K562 (cell line): ENCODE measurements around the gene PRRX1. TPM values are rescaled to one million over a fixed set of nuclear protein-coding genes. Genes with fewer than 3 reads are reported as not detected.

Source experiments
- ATAC-seq: fragments of 200-7000 bp; cut with Tn5 transposase; 3 replicates; pipeline ENCODE4 v1.9.1; 2020; ENCODE audit warnings: moderate library complexity
- BruUV-seq: library from RNA; stranded (reverse); fragments of 400-500 nt; replicated peaks from 2 replicates; lab custom pipeline; 2021; lab: Mats Ljungman, UMichigan
- CTCF ChIA-PET: fragments of 300-600 bp; formaldehyde crosslinking; extraction: SDS; loops from one replicate; lab custom pipeline; 2021; ENCODE audit warnings: low intra/inter-chr PET ratio; lab: Yijun Ruan, JAX
- POLR2A ChIA-PET: fragments of 300-600, 350-650 bp; sonication (Branson Sonifier 250); formaldehyde crosslinking; extraction: SDS; loops from one replicate; lab custom pipeline; 2021; ENCODE audit warnings: antibody characterized with exemption, inconsistent platforms; lab: Yijun Ruan, JAX
- DNase-seq, 4 experiments: peaks; one replicate each; pipeline versions ENCODE4 v3.0.0 to v3.0.0-alpha.2; 2011 to 2018; ENCODE audit warnings: low spot score in 3 of 4, mixed read lengths in 3 of 4; ENCODE audit errors: extremely low read depth in 1 of 4
- FAIRE-seq: peaks from 2 replicates; lab custom pipeline; 2011; peaks lifted over from hg19 to GRCh38; lab: Jason Lieb, UNC
- H2AFZ ChIP-seq: 2 replicates; pipeline ENCODE4 v1.6.0; 2011; ENCODE audit warnings: low read depth, low read length, control low read depth, inconsistent platforms
- H3K27ac ChIP-seq: fragments of 200-600 bp; 3 replicates; pipeline ENCODE4 v1.8.0; 2011; ENCODE audit warnings: low read depth, mild to moderate bottlenecking, control low read depth, inconsistent platforms, low read length, moderate library complexity, mixed read lengths; ENCODE audit errors: extremely low read depth
- H3K27me3 ChIP-seq, 2 experiments: fragments of 300-600 bp in 1 of 2; 2 replicates in 1 of 2; 3 replicates in 1 of 2; pipeline versions ENCODE4 v1.6.0 to v1.8.0; 2011; ENCODE audit warnings: inconsistent platforms in 2 of 2, low read length in 2 of 2, mild to moderate bottlenecking in 1 of 2, mixed read lengths in 1 of 2, moderate library complexity in 1 of 2; ENCODE audit not compliant: control insufficient read depth in 2 of 2, insufficient read depth in 2 of 2
- H3K36me3 ChIP-seq: fragments of 300-600 bp; 3 replicates; pipeline ENCODE4 v1.8.0; 2011; ENCODE audit warnings: mild to moderate bottlenecking, low read length, inconsistent platforms; ENCODE audit not compliant: control insufficient read depth, insufficient read depth
- H3K4me1 ChIP-seq, 2 experiments: fragments of 200-600 bp in 1 of 2; replicated peaks in 1 of 2; 2 replicates in 1 of 2; 3 replicates in 1 of 2; pipeline versions ENCODE4 v1.5.1 to v1.8.0; 2011; ENCODE audit warnings: inconsistent platforms in 2 of 2, low read length in 2 of 2, mild to moderate bottlenecking in 1 of 2, mixed read lengths in 1 of 2, moderate library complexity in 1 of 2; ENCODE audit not compliant: control insufficient read depth in 2 of 2, insufficient read depth in 2 of 2
- H3K4me2 ChIP-seq: 2 replicates; pipeline ENCODE4 v1.6.1; 2011; ENCODE audit warnings: low read length, control low read depth, inconsistent platforms, mixed read lengths; ENCODE audit not compliant: insufficient read depth
- H3K4me3 ChIP-seq: fragments of 200-600 bp; sonication (generic), shearing (Covaris generic); 2 replicates; pipeline ENCODE4 v1.5.1; 2016; ENCODE audit warnings: control low read depth, inconsistent platforms
- H3K79me2 ChIP-seq: fragments of 200-600 bp; 3 replicates; pipeline ENCODE4 v1.8.0; 2011; ENCODE audit warnings: low read length, inconsistent platforms; ENCODE audit not compliant: control insufficient read depth, insufficient read depth
- H3K9ac ChIP-seq, 2 experiments: 2 replicates each; pipeline versions ENCODE4 v1.6.0 to v1.6.1; 2011; ENCODE audit warnings: low read depth in 2 of 2, low read length in 2 of 2, control low read depth in 1 of 2, inconsistent platforms in 1 of 2, mild to moderate bottlenecking in 1 of 2, mixed read lengths in 1 of 2; ENCODE audit not compliant: insufficient read depth in 1 of 2
- H3K9me1 ChIP-seq: one replicate; pipeline ENCODE4 v1.6.0; 2011; ENCODE audit warnings: inconsistent platforms, mild to moderate bottlenecking, low read length, moderate library complexity; ENCODE audit not compliant: control insufficient read depth, insufficient read depth
- H3K9me3 ChIP-seq: replicated peaks from 2 replicates; pipeline ENCODE4 v1.5.1; 2011; ENCODE audit warnings: low read depth, low read length, inconsistent platforms; ENCODE audit not compliant: control insufficient read depth, insufficient read depth
- H4K20me1 ChIP-seq: replicated peaks from 2 replicates; pipeline ENCODE4 v1.6.1; 2011; ENCODE audit warnings: low read length, inconsistent platforms, mixed read lengths; ENCODE audit not compliant: control insufficient read depth, insufficient read depth
- CUX1 ChIP-seq: fragments of 200-800 bp; sonication (Bioruptor generic); IDR thresholded peaks from 2 replicates; pipeline ENCODE4 v1.6.1; 2016; ENCODE audit warnings: missing genetic modification characterization, missing compliant biosample characterization
- DMBX1 ChIP-seq: fragments of 250-450 bp; sonication (Bioruptor Pico); IDR thresholded peaks from 2 replicates; pipeline ENCODE4 v1.8.0; 2022; ENCODE audit warnings: inconsistent platforms, mild to moderate bottlenecking, moderate library complexity, borderline replicate concordance
- E2F4 ChIP-seq: sonication (generic); formaldehyde crosslinking; IDR thresholded peaks from 2 replicates; pipeline ENCODE4 v1.8.0; 2022; ENCODE audit warnings: mild to moderate bottlenecking, low read depth, missing genetic modification reagents
- ETV1 ChIP-seq: fragments of 450-650 bp; conservative IDR thresholded peaks from 2 replicates; pipeline ENCODE4 v1.6.1; 2016; ENCODE audit warnings: missing genetic modification characterization, control low read depth, low read depth, missing compliant biosample characterization
- MAX ChIP-seq: sonication (generic); formaldehyde crosslinking; IDR thresholded peaks from 2 replicates; pipeline ENCODE4 v1.9.0; 2022; ENCODE audit warnings: mild to moderate bottlenecking, missing genetic modification reagents
- PTRF ChIP-seq: fragments of 450-650 bp; IDR thresholded peaks from 2 replicates; pipeline ENCODE4 v1.6.1; 2016; ENCODE audit warnings: mild to moderate bottlenecking, missing genetic modification characterization, missing compliant biosample characterization
- RBBP5 ChIP-seq: fragments of 200-600 bp; sonication (generic); IDR thresholded peaks from 2 replicates; pipeline ENCODE4 v1.6.1; 2012; ENCODE audit warnings: borderline replicate concordance, mild to moderate bottlenecking, low read length, control low read depth, inconsistent platforms; ENCODE audit not compliant: insufficient read depth, poor library complexity, severe bottlenecking
- SIRT6 ChIP-seq: IDR thresholded peaks from one replicate; pipeline ENCODE4 v1.6.1; 2012; ENCODE audit warnings: low read depth, mild to moderate bottlenecking, control low read depth, inconsistent platforms, low read length, moderate library complexity
- SMAD3 ChIP-seq: fragments of 450-650 bp; formaldehyde crosslinking; conservative IDR thresholded peaks from 2 replicates; pipeline ENCODE4 v1.4.0; 2020; ENCODE audit warnings: mild to moderate bottlenecking
- TBL1XR1 ChIP-seq, 2 experiments: IDR thresholded peaks; 2 replicates each; pipeline ENCODE4 v1.6.1; 2012; ENCODE audit warnings: improper control_type of control experiment in 2 of 2, low read length in 2 of 2, mild to moderate bottlenecking in 1 of 2
- ZNF253 ChIP-seq: fragments of 250-450 bp; sonication (Bioruptor Pico); conservative IDR thresholded peaks from 2 replicates; pipeline ENCODE4 v1.6.1; 2021; ENCODE audit warnings: mild to moderate bottlenecking
- ZNF311 ChIP-seq: fragments of 250-450 bp; sonication (Bioruptor Pico); IDR thresholded peaks from 2 replicates; pipeline ENCODE4 v1.4.0; 2020; ENCODE audit warnings: mild to moderate bottlenecking, moderate library complexity
- ZNF445 ChIP-seq: fragments of 250-450 bp; sonication (Bioruptor Pico); IDR thresholded peaks from 2 replicates; pipeline ENCODE4 v1.4.0; 2020; ENCODE audit warnings: low read depth, mild to moderate bottlenecking, moderate library complexity
- ZNF639 ChIP-seq, 2 experiments: fragments of 200-800 bp in 1 of 2; sonication (Bioruptor generic) in 1 of 2; sonication (generic) in 1 of 2; formaldehyde crosslinking in 1 of 2; IDR thresholded peaks in 1 of 2; conservative IDR thresholded peaks in 1 of 2; 2 replicates each; pipeline versions ENCODE4 v1.5.0 to v1.6.1; 2016 to 2020; ENCODE audit warnings: missing compliant biosample characterization in 1 of 2, missing genetic modification characterization in 1 of 2, missing genetic modification reagents in 1 of 2
- WGBS: fragments of 100-300 bp; shearing (Covaris generic); methylation state at CpG from one replicate; pipeline ENCODE4 v1.1.6; 2016; ENCODE audit warnings: low coverage, mixed read lengths; ENCODE audit not compliant: insufficient coverage; ENCODE audit errors: missing lambda C conversion rate; 5-methylcytosine and 5-hydroxymethylcytosine counted together
- in situ Hi-C: fragments of 300-500 bp; cut with MboI; formaldehyde crosslinking; loops from 4 replicates; pipeline ENCODE4 v1.15.0; 2018; ENCODE audit warnings: inconsistent platforms, mixed read lengths
- intact Hi-C: fragments of 100-400 bp; cut with micrococcal nuclease; formaldehyde crosslinking; loops from 2 replicates; pipeline ENCODE4 v1.14.2; 2022
- polyA plus RNA-seq, 8 experiments: library from polyadenylated mRNA; depleted of rRNA in 4 of 8; stranded (reverse) in 5 of 8; unstranded in 3 of 8; fragments of >200 nt; fragmentation: Nextera tagmentation in 2 of 8; fragmentation: Illumina TruSeq in 1 of 8; extraction: Ambion mirVana in 2 of 8; extraction: Trizol in 1 of 8; gene quantifications; 2 replicates each; pipeline versions ENCODE4 v1.2.1 to v1.2.3, GENCODE V29; 2011 to 2014; ENCODE audit warnings: inconsistent platforms in 1 of 8, missing spikeins in 1 of 8
- total RNA-seq, 7 experiments: library from RNA; depleted of rRNA in 6 of 7; stranded (reverse); fragments of >200 nt in 6 of 7; fragmentation: Illumina TruSeq in 2 of 7; extraction: Trizol in 2 of 7; gene quantifications; 2 replicates each; pipeline versions ENCODE4 v1.2.1 to v1.2.3, GENCODE V29; 2011 to 2021; ENCODE audit warnings: low replicate concordance in 1 of 7

The PRRX1 gene
- total and polyA plus RNA-seq, 9 of the 15 experiments (the other 6 are each of a cell fraction or from before 2014, with no cell fraction given): not detected

- Histone ChIP-seq H3K9ac (no peak overlapping the region), H3K36me3 (no peaks in the 10 kb centered on the region), H3K4me3 (no peak overlapping the region), H3K4me1 (no peaks in the 10 kb centered on the region), H3K9me1 (no peaks in the 10 kb centered on the region), H3K4me2 (no peak overlapping the region), H3K27ac (no peak overlapping the region), H3K27me3 (no peaks in the 10 kb centered on the region), H3K79me2 (no peaks in the 10 kb centered on the region), H4K20me1 (no peaks in the 10 kb centered on the region), H2AFZ (no peak overlapping the region), H3K9me3 (no peaks in the 10 kb centered on the region)
- CTCF ChIA-PET: no interaction called here
- DNase-seq: no peak
- in situ Hi-C loops (no loop called here), intact Hi-C loops (no loop called here)
- no peak for ATAC-seq
- 2% methylated on average over 7 of the region's 7 CpGs for WGBS
- POLR2A ChIA-PET: interaction anchor here (0.6 kb wide), 1 partner anchor 13 kb away, joined by 3 read pairs; no protein-coding TSS in a partner anchor
- BruUV-seq: no TSS peak
- FAIRE-seq: no peak
- TF ChIP-seq SMAD3 (no peak), MAX (CRISPR knock-in tag) (no peak), DMBX1 (CRISPR knock-in tag) (no peak), SIRT6 (no peak), RBBP5 (no peak), CUX1 (CRISPR knock-in tag) (no peak), ZNF253 (CRISPR knock-in tag) (no peak), PTRF (tag) (no peak), ZNF311 (CRISPR knock-in tag) (no peak), TBL1XR1 (IDR thresholded peaks at IDR 0.05; ENCODE audit: low read length in 2 of 2) (no peak), ZNF639 (CRISPR knock-in tag; conservative IDR thresholded peaks at IDR 0.05 in 1 of 2, IDR thresholded peaks at IDR 0.05 in 1 of 2) (no peak), ETV1 (tag) (no peak), ZNF445 (CRISPR knock-in tag) (no peak), E2F4 (no peak)
Observed at GRCh38 chr1:170630977-170631376, 33.0 kb upstream of the PRRX1 start.
